Lower leg skin (tissue), 4 donors: ENCODE measurements around the gene TAPBPL. TPM values are rescaled to one million over a fixed set of nuclear protein-coding genes. Genes with fewer than 3 reads are reported as not detected.

ENCODE experiments used
- DNase-seq, 2 donors: peaks; one replicate each; pipeline ENCODE4 v3.0.0-alpha.2; 2019; ENCODE audit warnings: low spot score in 2 of 2
- H3K4me3 ChIP-seq: fragments of 200-600 bp; sonication (generic); 2 replicates; pipeline ENCODE4 v1.5.1; 2017; ENCODE audit warnings: mild to moderate bottlenecking, low read depth; ENCODE audit not compliant: poor library complexity, severe bottlenecking
- POLR2A ChIP-seq, 2 donors: fragments of 450-650 bp; IDR thresholded peaks; one replicate each; pipeline ENCODE4 v1.6.1; 2016 to 2017; ENCODE audit warnings: antibody characterized with exemption in 2 of 2, mild to moderate bottlenecking in 1 of 2, moderate library complexity in 1 of 2
- WGBS, 2 donors: methylation state at CpG; one replicate each; pipeline ENCODE4 v1.1.5; 2018; 5-methylcytosine and 5-hydroxymethylcytosine counted together
- intact Hi-C: fragments of 100-400 bp; cut with DNase I; formaldehyde crosslinking; loops from one replicate; pipeline ENCODE4 v1.15.0; 2023; ENCODE audit warnings: low total_unique reads
- total RNA-seq, 4 donors: library from RNA; depleted of rRNA; stranded (reverse); fragments of >200 nt; gene quantifications; one replicate each; pipeline ENCODE4 v1.1.0, GENCODE V29; 2016
- TF ChIP-seq, protein P1 (sequence below), 3 donors: fragments of 450-650 bp; IDR thresholded peaks; one replicate each; pipeline ENCODE4 v1.5.1; 2016; ENCODE audit warnings: antibody characterized with exemption in 3 of 3, mild to moderate bottlenecking in 3 of 3, moderate library complexity in 2 of 3

Gene TAPBPL
- total RNA-seq, 4 donors from 2014 or later: 11.4 to 23.8 (median 17.6) TPM

DNA sequence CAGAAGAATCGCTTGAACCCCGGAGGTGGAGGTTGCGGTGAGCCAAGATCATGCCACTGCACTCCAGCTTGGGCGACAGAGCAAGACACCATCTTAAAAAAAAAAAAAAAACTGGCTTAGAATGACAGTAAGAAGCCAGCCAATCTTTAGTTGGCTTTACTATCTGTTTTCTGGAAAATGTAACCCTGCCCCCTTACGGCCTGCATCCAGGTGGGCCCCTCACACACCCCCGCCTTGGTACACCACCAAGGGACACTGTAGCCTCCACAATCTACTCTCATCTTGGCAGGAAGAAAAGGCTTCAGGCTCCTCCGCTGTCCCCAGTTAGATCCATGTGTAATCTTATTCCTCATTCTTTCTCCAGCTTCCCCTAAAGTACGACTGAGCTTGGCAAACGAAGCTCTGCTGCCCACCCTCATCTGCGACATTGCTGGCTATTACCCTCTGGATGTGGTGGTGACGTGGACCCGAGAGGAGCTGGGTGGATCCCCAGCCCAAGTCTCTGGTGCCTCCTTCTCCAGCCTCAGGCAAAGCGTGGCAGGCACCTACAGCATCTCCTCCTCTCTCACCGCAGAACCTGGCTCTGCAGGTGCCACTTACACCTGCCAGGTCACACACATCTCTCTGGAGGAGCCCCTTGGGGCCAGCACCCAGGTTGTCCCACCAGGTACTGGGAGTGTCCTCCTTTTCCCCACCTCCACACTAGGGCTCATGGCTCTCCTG lies 6.6 kb downstream of the TAPBPL start:
- no peak for TF ChIP-seq POLR2A (IDR thresholded peaks at IDR 0.05)
- TF ChIP-seq, protein P1, sequence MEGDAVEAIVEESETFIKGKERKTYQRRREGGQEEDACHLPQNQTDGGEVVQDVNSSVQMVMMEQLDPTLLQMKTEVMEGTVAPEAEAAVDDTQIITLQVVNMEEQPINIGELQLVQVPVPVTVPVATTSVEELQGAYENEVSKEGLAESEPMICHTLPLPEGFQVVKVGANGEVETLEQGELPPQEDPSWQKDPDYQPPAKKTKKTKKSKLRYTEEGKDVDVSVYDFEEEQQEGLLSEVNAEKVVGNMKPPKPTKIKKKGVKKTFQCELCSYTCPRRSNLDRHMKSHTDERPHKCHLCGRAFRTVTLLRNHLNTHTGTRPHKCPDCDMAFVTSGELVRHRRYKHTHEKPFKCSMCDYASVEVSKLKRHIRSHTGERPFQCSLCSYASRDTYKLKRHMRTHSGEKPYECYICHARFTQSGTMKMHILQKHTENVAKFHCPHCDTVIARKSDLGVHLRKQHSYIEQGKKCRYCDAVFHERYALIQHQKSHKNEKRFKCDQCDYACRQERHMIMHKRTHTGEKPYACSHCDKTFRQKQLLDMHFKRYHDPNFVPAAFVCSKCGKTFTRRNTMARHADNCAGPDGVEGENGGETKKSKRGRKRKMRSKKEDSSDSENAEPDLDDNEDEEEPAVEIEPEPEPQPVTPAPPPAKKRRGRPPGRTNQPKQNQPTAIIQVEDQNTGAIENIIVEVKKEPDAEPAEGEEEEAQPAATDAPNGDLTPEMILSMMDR (IDR thresholded peaks at IDR 0.05): no peak
- DNase-seq: peak in 1 of 2 donors; percentile 61
- intact Hi-C loops: no loop called here
- WGBS, 2 donors: 85 to 87% methylated on average over 14 of the region's 14 CpGs
- H3K4me3 ChIP-seq: no peak overlapping the region

DNA sequence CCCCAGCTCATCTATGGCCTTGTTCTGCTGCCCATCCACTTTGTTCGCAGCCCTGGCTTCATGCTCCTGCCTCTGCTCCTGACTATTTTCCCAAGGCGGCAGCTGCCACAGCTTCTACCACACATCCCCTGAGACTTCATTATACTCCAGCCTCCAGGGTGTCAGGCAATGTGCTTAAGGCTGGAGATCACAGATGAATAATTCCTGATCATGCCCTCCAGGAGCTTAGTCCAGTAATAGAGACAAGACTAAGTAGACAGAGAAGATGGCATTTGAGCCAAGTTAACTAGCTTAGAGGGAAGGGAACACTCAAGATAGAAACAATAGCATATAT lies 7.1 kb downstream of the TAPBPL start:
- H3K4me3 ChIP-seq: no peak overlapping the region
- no peak for TF ChIP-seq POLR2A (IDR thresholded peaks at IDR 0.05)
- TF ChIP-seq, protein P1 (IDR thresholded peaks at IDR 0.05): no peak
- DNase-seq: no peak
- 91 to 95% methylated on average over 2 of the region's 2 CpGs for WGBS, 2 donors
- intact Hi-C loops: no loop called here

DNA sequence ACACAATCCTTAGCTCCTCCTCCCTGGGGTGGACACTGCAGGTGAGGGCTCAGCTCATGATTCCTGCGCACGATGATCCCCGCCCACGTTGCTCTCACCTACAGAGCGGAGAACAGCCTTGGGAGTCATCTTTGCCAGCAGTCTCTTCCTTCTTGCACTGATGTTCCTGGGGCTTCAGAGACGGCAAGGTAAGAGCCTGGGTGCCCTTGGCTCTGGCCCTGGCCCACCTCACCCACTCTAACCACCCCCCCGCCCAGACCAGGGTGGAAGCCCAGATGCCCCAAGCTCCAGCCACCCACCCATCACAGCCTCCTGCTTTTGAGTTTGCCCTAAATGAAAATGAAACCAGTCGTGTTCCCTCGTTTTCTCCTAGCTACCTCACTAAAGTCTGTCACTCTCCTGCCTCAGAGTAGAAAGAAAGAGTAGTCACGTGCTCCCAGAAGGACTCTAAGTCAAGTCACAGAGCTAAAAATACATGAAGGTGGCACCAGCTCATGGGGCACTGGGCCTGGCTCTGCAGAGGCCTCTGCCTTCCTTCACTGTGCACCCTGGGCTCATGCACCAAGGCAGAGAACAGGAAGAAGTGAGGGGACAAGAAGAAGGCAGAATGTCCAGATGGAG lies 9.0 kb downstream of the TAPBPL start:
- peak in 1 of 2 donors; percentile 65 for DNase-seq
- intact Hi-C loops: no loop called here
- no peak for TF ChIP-seq POLR2A (IDR thresholded peaks at IDR 0.05)
- TF ChIP-seq, protein P1 (IDR thresholded peaks at IDR 0.05): no peak
- H3K4me3 ChIP-seq: no peak overlapping the region
- 82 to 86% methylated on average over 10 of the region's 10 CpGs for WGBS, 2 donors

DNA sequence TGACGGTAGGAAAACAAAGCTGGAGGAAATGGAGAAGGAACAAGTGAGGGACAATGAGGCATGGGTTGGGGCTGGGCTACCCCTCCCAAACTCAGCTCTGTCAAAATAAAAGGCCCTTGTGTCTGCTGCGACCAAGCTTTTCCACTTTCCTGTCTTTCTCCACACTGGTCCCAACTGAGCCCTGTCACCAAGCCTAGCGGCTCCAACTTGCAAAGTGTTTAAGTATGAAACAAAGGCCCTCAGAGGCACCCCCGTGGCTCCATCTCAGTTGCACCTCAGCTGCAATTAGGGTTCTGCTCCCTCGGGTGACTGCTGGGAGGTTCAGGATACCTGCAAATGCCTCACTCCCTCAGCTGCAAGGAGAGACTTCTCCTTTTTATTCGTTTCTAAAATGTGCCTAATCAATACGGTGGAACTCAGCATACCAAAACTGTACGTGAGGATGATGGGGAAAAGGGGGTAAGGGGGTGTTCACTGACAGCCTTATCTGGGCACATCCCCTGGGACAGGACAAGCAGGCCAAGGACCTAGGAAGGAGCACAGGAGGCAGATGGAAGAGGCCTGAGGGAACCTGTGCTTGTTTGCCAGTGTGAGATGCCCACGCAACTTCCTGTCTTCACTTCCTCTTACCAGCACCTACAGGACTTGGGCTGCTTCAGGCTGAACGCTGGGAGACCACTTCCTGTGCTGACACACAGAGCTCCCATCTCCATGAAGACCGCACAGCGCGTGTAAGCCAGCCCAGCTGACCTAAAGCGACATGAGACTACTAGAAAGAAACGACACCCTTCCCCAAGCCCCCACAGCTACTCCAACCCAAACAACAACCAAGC lies 9.8 kb downstream of the TAPBPL start:
- H3K4me3 ChIP-seq: no peak overlapping the region
- peak; percentile 49 to 87 for DNase-seq
- TF ChIP-seq POLR2A (IDR thresholded peaks at IDR 0.05): no peak
- TF ChIP-seq, protein P1 (IDR thresholded peaks at IDR 0.05): no peak
- intact Hi-C loops: no loop called here
- WGBS, 2 donors: 73 to 80% methylated on average over 15 of the region's 15 CpGs

DNA sequence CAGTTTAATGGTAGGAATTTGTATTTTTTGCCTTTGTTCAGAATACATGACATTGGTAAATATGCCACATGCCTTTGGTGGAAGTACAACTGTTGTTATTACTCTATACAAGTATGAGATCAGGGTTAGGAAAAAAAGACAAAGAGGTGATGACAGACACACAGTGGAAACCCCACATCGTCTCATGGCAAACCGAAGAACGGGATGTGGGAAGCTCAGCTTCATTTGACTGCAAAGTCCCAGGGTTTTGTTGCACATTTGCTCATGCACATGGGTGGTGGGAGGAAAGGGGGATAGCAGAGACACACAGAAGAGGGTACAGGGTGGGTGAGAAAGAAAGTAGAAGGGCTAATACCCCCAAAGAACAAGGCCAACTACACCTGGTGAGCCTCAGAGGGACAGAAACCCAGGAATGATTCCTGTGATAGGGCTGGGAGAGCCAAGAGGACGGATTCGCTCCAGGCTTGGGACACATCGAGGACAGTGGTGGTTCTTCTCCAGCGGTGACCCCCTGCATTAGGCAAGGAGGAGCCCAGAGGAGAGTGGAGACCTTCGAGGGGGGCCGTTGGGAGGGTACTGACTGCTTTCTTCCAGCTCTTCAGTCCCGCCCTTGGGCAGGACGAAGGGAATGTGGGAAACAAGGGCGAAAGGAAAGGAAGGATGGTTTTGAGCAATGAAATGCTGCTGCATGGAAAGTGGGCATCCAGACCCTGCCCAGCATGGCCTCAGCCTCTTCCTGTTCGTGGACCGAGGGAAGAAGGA lies 10.6 kb downstream of the TAPBPL start:
- intact Hi-C loops: no loop called here
- no peak for TF ChIP-seq POLR2A (IDR thresholded peaks at IDR 0.05)
- TF ChIP-seq, protein P1 (IDR thresholded peaks at IDR 0.05): no peak
- H3K4me3 ChIP-seq: no peak overlapping the region
- WGBS, 2 donors: 88 to 89% methylated on average over 14 of the region's 14 CpGs
- DNase-seq: peak in 1 of 2 donors; percentile 73
